ENCODE results near the gene CLIP4. TPM values are rescaled to one million over a fixed set of nuclear protein-coding genes. Genes with fewer than 3 reads are reported as not detected.

Gene CLIP4
- total and polyA plus RNA-seq, 2 of the 13 experiments (the other 11 are each of a cell fraction or from before 2014, with no cell fraction given): 0.46 to 0.49 TPM

DNA sequence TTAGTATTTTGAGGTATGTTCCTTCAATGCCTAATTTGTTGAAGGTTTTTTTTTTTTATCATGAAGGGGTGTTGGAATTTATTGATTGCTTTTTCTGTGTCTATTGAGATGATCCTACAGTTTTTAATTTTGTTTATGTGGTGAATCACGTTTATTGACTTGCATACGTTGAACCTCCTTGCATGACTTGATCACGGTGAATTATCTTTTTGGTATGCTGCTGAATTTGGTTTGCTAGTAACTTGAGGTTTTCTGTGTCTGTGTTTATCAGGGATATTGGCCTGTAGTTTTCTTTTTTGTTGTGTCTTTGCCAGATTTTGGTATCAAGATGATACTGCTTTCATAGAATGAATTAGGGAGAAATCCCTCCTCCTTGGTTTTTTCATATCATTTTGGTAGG lies 23.9 kb downstream of the CLIP4 start (continued):
- TF ChIP-seq, protein P1, sequence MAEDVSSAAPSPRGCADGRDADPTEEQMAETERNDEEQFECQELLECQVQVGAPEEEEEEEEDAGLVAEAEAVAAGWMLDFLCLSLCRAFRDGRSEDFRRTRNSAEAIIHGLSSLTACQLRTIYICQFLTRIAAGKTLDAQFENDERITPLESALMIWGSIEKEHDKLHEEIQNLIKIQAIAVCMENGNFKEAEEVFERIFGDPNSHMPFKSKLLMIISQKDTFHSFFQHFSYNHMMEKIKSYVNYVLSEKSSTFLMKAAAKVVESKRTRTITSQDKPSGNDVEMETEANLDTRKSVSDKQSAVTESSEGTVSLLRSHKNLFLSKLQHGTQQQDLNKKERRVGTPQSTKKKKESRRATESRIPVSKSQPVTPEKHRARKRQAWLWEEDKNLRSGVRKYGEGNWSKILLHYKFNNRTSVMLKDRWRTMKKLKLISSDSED (CRISPR knock-in tag; IDR thresholded peaks at IDR 0.05): no peak
- no peak for TF ChIP-seq ZBTB38 (CRISPR knock-in tag; IDR thresholded peaks at IDR 0.05)

DNA sequence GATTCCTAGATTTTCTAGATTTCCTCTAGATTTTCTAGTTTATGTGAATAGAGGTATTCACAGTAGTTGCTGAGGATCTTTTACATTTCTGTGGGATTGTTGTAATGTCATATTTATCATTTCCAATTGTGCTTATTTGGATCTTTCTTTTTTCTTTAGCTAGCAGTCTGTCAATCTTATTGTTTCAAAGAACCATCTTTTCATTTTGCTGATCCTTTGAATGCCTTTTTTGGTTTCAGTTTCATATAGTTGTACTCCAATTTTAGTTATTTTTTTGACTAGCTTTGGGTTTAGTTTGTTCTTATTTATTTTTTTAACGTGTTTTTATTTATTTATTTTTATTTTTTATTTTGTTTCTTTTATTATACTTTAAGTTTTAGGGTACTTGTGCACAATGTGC lies 24.5 kb downstream of the CLIP4 start:
- H3K4me1 ChIP-seq (ENCODE audit: insufficient read depth, low read length): no peaks in the 10 kb centered on the region
- H3K9ac ChIP-seq (ENCODE audit: insufficient read depth, low read depth, low read length): no peak overlapping the region
- TF ChIP-seq AGO1 (IDR thresholded peaks at IDR 0.05; ENCODE audit: low read depth, low read length, poor library complexity, severe bottlenecking) (no peak), ZNF747 (CRISPR knock-in tag; IDR thresholded peaks at IDR 0.05; ENCODE audit: borderline replicate concordance) (no peak), ZEB1 (IDR thresholded peaks at IDR 0.05; ENCODE audit: insufficient replicate concordance, low read depth) (no peak), TARDBP (CRISPR knock-in tag; IDR thresholded peaks at IDR 0.05) (no peak), ZNF282 (IDR thresholded peaks at IDR 0.05; ENCODE audit: partially characterized antibody) (no peak), CEBPB (IDR thresholded peaks at IDR 0.05; ENCODE audit: borderline replicate concordance, low read depth, low read length) (no peak)
- TF ChIP-seq, protein P2, sequence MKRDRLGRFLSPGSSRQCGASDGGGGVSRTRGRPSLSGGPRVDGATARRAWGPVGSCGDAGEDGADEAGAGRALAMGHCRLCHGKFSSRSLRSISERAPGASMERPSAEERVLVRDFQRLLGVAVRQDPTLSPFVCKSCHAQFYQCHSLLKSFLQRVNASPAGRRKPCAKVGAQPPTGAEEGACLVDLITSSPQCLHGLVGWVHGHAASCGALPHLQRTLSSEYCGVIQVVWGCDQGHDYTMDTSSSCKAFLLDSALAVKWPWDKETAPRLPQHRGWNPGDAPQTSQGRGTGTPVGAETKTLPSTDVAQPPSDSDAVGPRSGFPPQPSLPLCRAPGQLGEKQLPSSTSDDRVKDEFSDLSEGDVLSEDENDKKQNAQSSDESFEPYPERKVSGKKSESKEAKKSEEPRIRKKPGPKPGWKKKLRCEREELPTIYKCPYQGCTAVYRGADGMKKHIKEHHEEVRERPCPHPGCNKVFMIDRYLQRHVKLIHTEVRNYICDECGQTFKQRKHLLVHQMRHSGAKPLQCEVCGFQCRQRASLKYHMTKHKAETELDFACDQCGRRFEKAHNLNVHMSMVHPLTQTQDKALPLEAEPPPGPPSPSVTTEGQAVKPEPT (CRISPR knock-in tag; IDR thresholded peaks at IDR 0.05; ENCODE audit: low read depth): no peak
- intact Hi-C loops (cut with micrococcal nuclease; ENCODE audit: unreplicated experiment) (no loop called here), in situ Hi-C loops (cut with HindIII; ENCODE audit: extremely low pct_ligation_motif_present, low pct_unique_long_range_greater_than_20kb) (no loop called here)
- H3K27ac ChIP-seq (ENCODE audit: extremely low read length, insufficient read depth, low read length): no peak overlapping the region
- no TSS peak for BruUV-seq (replicated peaks)
- H4K20me1 ChIP-seq (ENCODE audit: insufficient read depth, low read length): no peaks in the 10 kb centered on the region
- H3K27me3 ChIP-seq (ENCODE audit: control insufficient read depth in 1 of 2, insufficient read depth in 2 of 2, low read length in 2 of 2): no peaks in the 10 kb centered on the region
- CTCF ChIA-PET (ENCODE audit: low intra/inter-chr PET ratio, low total read pairs): no interaction called here
- no peaks in the 10 kb centered on the region for H3K36me3 ChIP-seq (replicated peaks in 1 of 2; ENCODE audit: control insufficient read depth in 1 of 2, insufficient read depth in 2 of 2, low read length in 2 of 2)
- peaks cover 8% of the 10 kb centered on the region; the same call in 1 of the 2 replicates for H3K9me3 ChIP-seq (ENCODE audit: low read length)
- POLR2A ChIA-PET: no interaction called here
- no peak overlapping the region for H3K4me3 ChIP-seq (replicated peaks in 1 of 3; ENCODE audit: insufficient read depth in 1 of 3, low read depth in 2 of 3, low read length in 3 of 3)
- no peak overlapping the region for H3K4me2 ChIP-seq (ENCODE audit: low read depth, low read length)
- H2AFZ ChIP-seq (ENCODE audit: low read length): no peak overlapping the region
- H3K79me2 ChIP-seq (ENCODE audit: insufficient read depth, low read length): no peaks in the 10 kb centered on the region
- no peak for ATAC-seq
- no peak for DNase-seq (ENCODE audit: low spot score)
- 0% methylated on average over 1 of the region's 1 CpG for WGBS (ENCODE audit: low lambda C conversion rate)
- no peak for FAIRE-seq
